MM.1S (cell line): ENCODE results near the gene HNRNPA0.

Experiments used
- CTCF ChIP-seq: fragments of 300-600 bp; sonication (generic); IDR thresholded peaks from 2 replicates; pipeline ENCODE4 v1.5.1; 2016; ENCODE audit warnings: antibody characterized with exemption, low read length, mixed read lengths
- EZH2 ChIP-seq: fragments of 300-600 bp; sonication (generic); optimal IDR thresholded peaks from 2 replicates; pipeline ENCODE3; 2017; ENCODE audit warnings: low read depth, mild to moderate bottlenecking, antibody characterized with exemption, low read length, mixed read lengths
- EZH2phosphoT487 ChIP-seq: fragments of 300-600 bp; sonication (generic); IDR thresholded peaks from 2 replicates; pipeline ENCODE4 v1.6.1; 2018; ENCODE audit warnings: antibody characterized with exemption, low read length

DNA sequence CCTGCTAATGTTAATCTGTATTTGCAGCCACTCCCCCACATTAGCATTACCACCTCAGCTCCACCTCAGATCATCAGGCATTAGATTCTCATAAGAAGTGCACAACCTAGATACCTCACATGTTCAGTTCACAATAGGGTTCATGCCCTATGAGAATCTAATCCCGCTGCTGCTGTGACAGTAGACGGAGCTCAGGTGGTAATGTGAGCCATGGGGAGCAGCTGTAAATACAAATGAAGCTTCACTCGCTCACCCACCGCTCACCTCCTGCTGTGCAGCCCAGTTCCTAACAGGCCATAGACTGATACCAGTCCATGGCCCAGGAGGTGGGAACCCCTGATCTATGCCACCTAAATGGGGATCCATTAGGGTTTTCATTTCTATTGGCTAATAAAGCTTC is 6.1 kb upstream of the HNRNPA0 start:
- no peak for TF ChIP-seq EZH2
- no peak for TF ChIP-seq CTCF
- no peak for TF ChIP-seq EZH2phosphoT487
